Measurements from ENCODE around the gene PAGR1.
"Not testable (repeated sequence)": the region's sequence is repeated elsewhere in the genome, so short reads cannot be mapped to it uniquely, and the experiment has no call there.

The PAGR1 gene

GRCh38 chr16:29863669-29863984, 47.7 kb downstream of the PAGR1 start:
- DNase-seq (ENCODE audit: low spot score), result no peak
- H2AK5ac ChIP-seq (ENCODE audit: low read depth, low read length), result peak overlapping the region; percentile 87
- H2BK15ac ChIP-seq (ENCODE audit: low read length), result peak overlapping the region; percentile 86
- peak overlapping the region; percentile 92 for H2AFZ ChIP-seq (ENCODE audit: low read length)
- peak overlapping the region; percentile 77 for H3K14ac ChIP-seq (ENCODE audit: low read length)
- H3K79me1 ChIP-seq (ENCODE audit: low read depth, low read length), result peaks cover 7% of the 10 kb centered on the region
- H4K8ac ChIP-seq (ENCODE audit: low read depth, low read length), result peak overlapping the region; percentile 83
- no peak overlapping the region for H4K91ac ChIP-seq (ENCODE audit: low read depth, low read length, poor library complexity)
- no CpG with 5 or more reads among the region's 16 CpGs for WGBS, 2 donors (ENCODE audit: extremely low coverage in 2 of 2, insufficient read length in 2 of 2, insufficient replicate concordance in 1 of 2)
- H3K36me3 ChIP-seq (replicated peaks in 1 of 2; ENCODE audit: control insufficient read depth in 2 of 2, insufficient read depth in 2 of 2, low read length in 2 of 2), result peaks cover 17 to 21% of the 10 kb centered on the region in 2 donors
- H2BK120ac ChIP-seq (ENCODE audit: low read depth, low read length), result peak overlapping the region; percentile 56
- no peaks in the 10 kb centered on the region for H3K27me3 ChIP-seq (ENCODE audit: control insufficient read depth in 3 of 3, insufficient read depth in 3 of 3, low read depth in 1 of 3, low read length in 3 of 3)
- H2BK12ac ChIP-seq (ENCODE audit: low read length), result no peak overlapping the region
- H3K9me3 ChIP-seq (replicated peaks in 1 of 2; ENCODE audit: control insufficient read depth in 2 of 2, insufficient read depth in 1 of 2, low read depth in 1 of 2, low read length in 2 of 2), result no peaks in the 10 kb centered on the region
- no peak overlapping the region for H3K9ac ChIP-seq (ENCODE audit: low read depth, low read length, poor library complexity)
- H2BK5ac ChIP-seq (ENCODE audit: low read length), result no peak overlapping the region
- peak overlapping the region in 1 of 2 donors; percentile 15 for H3K4me3 ChIP-seq (ENCODE audit: low read length in 2 of 2)
- H3K4ac ChIP-seq (ENCODE audit: low read length), result no peak overlapping the region
- no peak overlapping the region for H3K23ac ChIP-seq (ENCODE audit: low read depth, low read length, poor library complexity)
- H3K4me2 ChIP-seq (ENCODE audit: insufficient read depth, low read length, poor library complexity, severe bottlenecking), result peak overlapping the region; percentile 18
- peaks cover 4 to 8% of the 10 kb centered on the region in 2 donors for H3K4me1 ChIP-seq (ENCODE audit: control insufficient read depth in 2 of 2, insufficient read depth in 1 of 2, low read depth in 1 of 2, low read length in 2 of 2)
- peak overlapping the region; percentile 80 for H3K18ac ChIP-seq (ENCODE audit: low read length)
- H3K27ac ChIP-seq (replicated peaks; ENCODE audit: low read length), result no peak overlapping the region

- peaks cover 4 to 8% of the 10 kb centered on the region in 2 donors for H3K4me1 ChIP-seq (ENCODE audit: control insufficient read depth in 2 of 2, insufficient read depth in 1 of 2, low read depth in 1 of 2, low read length in 2 of 2)
- H3K9ac ChIP-seq (ENCODE audit: low read depth, low read length, poor library complexity), result peak overlapping the region; percentile 18
- H3K79me1 ChIP-seq (ENCODE audit: low read depth, low read length), result peaks cover 7% of the 10 kb centered on the region
- H3K4ac ChIP-seq (ENCODE audit: low read length), result no peak overlapping the region
- no peak overlapping the region for H3K14ac ChIP-seq (ENCODE audit: low read length)
- no peak overlapping the region for H2BK5ac ChIP-seq (ENCODE audit: low read length)
- no peak overlapping the region for H3K4me2 ChIP-seq (ENCODE audit: insufficient read depth, low read length, poor library complexity, severe bottlenecking)
- peak overlapping the region; percentile 86 for H2BK15ac ChIP-seq (ENCODE audit: low read length)
- H3K36me3 ChIP-seq (replicated peaks in 1 of 2; ENCODE audit: control insufficient read depth in 2 of 2, insufficient read depth in 2 of 2, low read length in 2 of 2), result peaks cover 11 to 15% of the 10 kb centered on the region in 2 donors
- no CpG with 5 or more reads among the region's 9 CpGs for WGBS, 2 donors (ENCODE audit: extremely low coverage in 2 of 2, insufficient read length in 2 of 2, insufficient replicate concordance in 1 of 2)
- H3K27ac ChIP-seq (replicated peaks; ENCODE audit: low read length), result no peak overlapping the region
- no peaks in the 10 kb centered on the region for H3K9me3 ChIP-seq (replicated peaks in 1 of 2; ENCODE audit: control insufficient read depth in 2 of 2, insufficient read depth in 1 of 2, low read depth in 1 of 2, low read length in 2 of 2)
- H3K27me3 ChIP-seq (ENCODE audit: control insufficient read depth in 3 of 3, insufficient read depth in 3 of 3, low read depth in 1 of 3, low read length in 3 of 3), result no peaks in the 10 kb centered on the region
- H3K18ac ChIP-seq (ENCODE audit: low read length), result no peak overlapping the region
- H3K4me3 ChIP-seq (ENCODE audit: low read length in 2 of 2), result no peak overlapping the region
- H4K8ac ChIP-seq (ENCODE audit: low read depth, low read length), result no peak overlapping the region
- peak overlapping the region; percentile 25 for H2BK12ac ChIP-seq (ENCODE audit: low read length)
- no peak for DNase-seq (ENCODE audit: low spot score)
- peak overlapping the region; percentile 92 for H2AFZ ChIP-seq (ENCODE audit: low read length)
- no peak overlapping the region for H3K23ac ChIP-seq (ENCODE audit: low read depth, low read length, poor library complexity)
- peak overlapping the region; percentile 16 for H2AK5ac ChIP-seq (ENCODE audit: low read depth, low read length)
- no peak overlapping the region for H4K91ac ChIP-seq (ENCODE audit: low read depth, low read length, poor library complexity)
- H2BK120ac ChIP-seq (ENCODE audit: low read depth, low read length), result no peak overlapping the region
Measured at GRCh38 chr16:29864205-29864604, 48.3 kb downstream of the PAGR1 start.

GRCh38 chr16:29868396-29869009, 52.6 kb downstream of the PAGR1 start:
- Histone ChIP-seq H4K8ac (ENCODE audit: low read depth, low read length) (no peak overlapping the region), H3K27ac (replicated peaks; ENCODE audit: low read length) (no peak overlapping the region), H3K79me1 (ENCODE audit: low read depth, low read length) (no peaks in the 10 kb centered on the region), H2BK12ac (ENCODE audit: low read length) (no peak overlapping the region), H3K23ac (ENCODE audit: low read depth, low read length, poor library complexity) (no peak overlapping the region), H3K4me2 (ENCODE audit: insufficient read depth, low read length, poor library complexity, severe bottlenecking) (no peak overlapping the region), H4K91ac (ENCODE audit: low read depth, low read length, poor library complexity) (no peak overlapping the region), H3K4me1 (ENCODE audit: control insufficient read depth in 2 of 2, insufficient read depth in 1 of 2, low read depth in 1 of 2, low read length in 2 of 2) (peaks cover 0 to 3% of the 10 kb centered on the region in 2 donors), H3K18ac (ENCODE audit: low read length) (no peak overlapping the region), H3K9me3 (replicated peaks in 1 of 2; ENCODE audit: control insufficient read depth in 2 of 2, insufficient read depth in 1 of 2, low read depth in 1 of 2, low read length in 2 of 2) (no peaks in the 10 kb centered on the region), H2BK5ac (ENCODE audit: low read length) (no peak overlapping the region), H2AK5ac (ENCODE audit: low read depth, low read length) (no peak overlapping the region), H3K27me3 (ENCODE audit: control insufficient read depth in 3 of 3, insufficient read depth in 3 of 3, low read depth in 1 of 3, low read length in 3 of 3) (no peaks in the 10 kb centered on the region), H2BK120ac (ENCODE audit: low read depth, low read length) (no peak overlapping the region), H3K36me3 (replicated peaks in 1 of 2; ENCODE audit: control insufficient read depth in 2 of 2, insufficient read depth in 2 of 2, low read length in 2 of 2) (peaks cover 0 to 1% of the 10 kb centered on the region in 2 donors), H2AFZ (ENCODE audit: low read length) (no peak overlapping the region), H3K14ac (ENCODE audit: low read length) (no peak overlapping the region), H3K4me3 (ENCODE audit: low read length in 2 of 2) (no peak overlapping the region), H3K9ac (ENCODE audit: low read depth, low read length, poor library complexity) (no peak overlapping the region), H2BK15ac (ENCODE audit: low read length) (no peak overlapping the region), H3K4ac (ENCODE audit: low read length) (no peak overlapping the region)
- WGBS, 2 donors (ENCODE audit: extremely low coverage in 2 of 2, insufficient read length in 2 of 2, insufficient replicate concordance in 1 of 2), result no CpG with 5 or more reads among the region's 8 CpGs
- DNase-seq (ENCODE audit: low spot score), result no peak

GRCh38 chr16:29869067-29869466, 53.1 kb downstream of the PAGR1 start:
- H3K79me1 ChIP-seq (ENCODE audit: low read depth, low read length); H3K27ac ChIP-seq (replicated peaks; ENCODE audit: low read length); H3K9me3 ChIP-seq (replicated peaks in 1 of 2; ENCODE audit: control insufficient read depth in 2 of 2, insufficient read depth in 1 of 2, low read depth in 1 of 2, low read length in 2 of 2); H3K4ac ChIP-seq (ENCODE audit: low read length); H3K4me1 ChIP-seq (ENCODE audit: control insufficient read depth in 2 of 2, insufficient read depth in 1 of 2, low read depth in 1 of 2, low read length in 2 of 2); H2BK120ac ChIP-seq (ENCODE audit: low read depth, low read length); H3K36me3 ChIP-seq (replicated peaks in 1 of 2; ENCODE audit: control insufficient read depth in 2 of 2, insufficient read depth in 2 of 2, low read length in 2 of 2); H3K18ac ChIP-seq (ENCODE audit: low read length); H2BK5ac ChIP-seq (ENCODE audit: low read length); H2BK12ac ChIP-seq (ENCODE audit: low read length); H3K23ac ChIP-seq (ENCODE audit: low read depth, low read length, poor library complexity); H2AFZ ChIP-seq (ENCODE audit: low read length); H4K8ac ChIP-seq (ENCODE audit: low read depth, low read length); H3K9ac ChIP-seq (ENCODE audit: low read depth, low read length, poor library complexity); DNase-seq (ENCODE audit: low spot score); H2BK15ac ChIP-seq (ENCODE audit: low read length); H3K27me3 ChIP-seq (ENCODE audit: control insufficient read depth in 3 of 3, insufficient read depth in 3 of 3, low read depth in 1 of 3, low read length in 3 of 3); H3K14ac ChIP-seq (ENCODE audit: low read length); H4K91ac ChIP-seq (ENCODE audit: low read depth, low read length, poor library complexity); H3K4me2 ChIP-seq (ENCODE audit: insufficient read depth, low read length, poor library complexity, severe bottlenecking); H3K4me3 ChIP-seq (ENCODE audit: low read length in 2 of 2); H2AK5ac ChIP-seq (ENCODE audit: low read depth, low read length): not testable (repeated sequence)
- WGBS, 2 donors (ENCODE audit: extremely low coverage in 2 of 2, insufficient read length in 2 of 2, insufficient replicate concordance in 1 of 2), result no CpG with 5 or more reads among the region's 8 CpGs

Measured in neuronal stem cell (in vitro differentiated cells).